Adrenal gland (tissue), 12 donors: ENCODE measurements around the gene CEND1. TPM values are rescaled to one million over a fixed set of nuclear protein-coding genes. Genes with fewer than 3 reads are reported as not detected.

Experiments used
- DNase-seq, 7 donors: peaks; one replicate each; pipeline ENCODE4 v3.0.0-alpha.2; 2019 to 2020
- H3K27ac ChIP-seq, 5 donors: fragments of 200-600 bp; sonication (generic) in 4 of 5; 1 replicate in 3 of 5; 2 replicates in 2 of 5; pipeline versions ENCODE4 v1.5.1 to v1.8.0; 2016 to 2020; ENCODE audit warnings: mild to moderate bottlenecking in 1 of 5
- H3K27me3 ChIP-seq: fragments of 200-600 bp; 2 replicates; pipeline ENCODE4 v1.8.0; 2021
- H3K36me3 ChIP-seq, 2 donors: fragments of 200-600 bp; replicated peaks in 1 of 2; 1 replicate in 1 of 2; 2 replicates in 1 of 2; pipeline versions ENCODE4 v1.5.1 to v1.8.0; 2018 to 2022
- H3K4me1 ChIP-seq, 2 donors: fragments of 200-600 bp; replicated peaks in 1 of 2; 1 replicate in 1 of 2; 2 replicates in 1 of 2; pipeline versions ENCODE4 v1.5.1 to v1.8.0; 2018 to 2021
- H3K4me3 ChIP-seq, 4 donors: fragments of 200-600 bp; sonication (generic) in 3 of 4; one replicate each; pipeline ENCODE4 v1.5.1; 2016 to 2018
- H3K9me3 ChIP-seq, 3 donors: fragments of 200-600 bp; sonication (generic) in 1 of 3; replicated peaks in 1 of 3; 1 replicate in 2 of 3; 2 replicates in 1 of 3; pipeline versions ENCODE4 v1.5.1 to v1.8.0; 2016 to 2021
- POLR2A ChIP-seq, 2 donors: fragments of 450-650 bp; IDR thresholded peaks; one replicate each; pipeline ENCODE4 v1.6.1; 2017; ENCODE audit warnings: antibody characterized with exemption in 2 of 2, mild to moderate bottlenecking in 2 of 2, moderate library complexity in 1 of 2
- WGBS, 4 donors: extraction: QIAGEN DNeasy Blood & Tissue Kit in 2 of 4; methylation state at CpG; one replicate each; pipeline versions ENCODE4 v1.1.5 to v1.1.7; 2013 to 2017; 5-methylcytosine and 5-hydroxymethylcytosine counted together
- intact Hi-C, 2 donors: fragments of 100-400 bp; cut with DNase I; formaldehyde crosslinking; loops; one replicate each; pipeline versions ENCODE4 v1.14.1 to v1.15.0; 2022 to 2023
- polyA plus RNA-seq, 3 donors: library from polyadenylated mRNA; stranded (reverse); fragments of 200-250 nt in 2 of 3; fragments of 350-450 nt in 1 of 3; fragmentation: Illumina TruSeq in 1 of 3; extraction: RNeasy Lipid Tissue Mini Kit (QIAGEN cat#74804) in 1 of 3; gene quantifications; one replicate each; pipeline ENCODE4 v1.2.3, GENCODE V29; 2013 to 2014
- total RNA-seq, 9 donors: library from RNA; depleted of rRNA in 4 of 9; stranded (reverse); fragments of >200 nt in 4 of 9; fragments of 120-200 nt in 1 of 9; fragmentation: NEBNext Ultra II Directional in 1 of 9; extraction: Animal tissue kit (Norgen Biotek cat#: 25700) in 1 of 9; gene quantifications; one replicate each; pipeline versions ENCODE4 v1.1.0 to v1.2.4, GENCODE V29; 2013 to 2023
- TF ChIP-seq, protein P1 (sequence below), 6 experiments: fragments of 450-650 bp in 4 of 6; fragments of 200-600 bp in 2 of 6; sonication (generic) in 1 of 6; IDR thresholded peaks; 1 replicate in 5 of 6; 2 replicates in 1 of 6; pipeline versions ENCODE4 v1.5.1 to v1.8.0; 2016 to 2021; ENCODE audit warnings: antibody characterized with exemption in 6 of 6, mild to moderate bottlenecking in 2 of 6, moderate library complexity in 1 of 6
- donor health status: healthy with polysubstance abuse.
- donor health status: Bipolar disorder and iron deficiency.
- donor health status: DM: yes; HTN: yes; CAD: no.
- donor health status: DM: no; HTN: no; CAD: no.
- donor health status: DM: no; HTN: no; CAD: no.
- donor health status: DM: yes; HTN: yes; CAD: no.

Gene CEND1
- total and polyA plus RNA-seq, 12 donors = 0.42 to 14.5 (median 3.0) TPM; not detected in 4

DNA sequence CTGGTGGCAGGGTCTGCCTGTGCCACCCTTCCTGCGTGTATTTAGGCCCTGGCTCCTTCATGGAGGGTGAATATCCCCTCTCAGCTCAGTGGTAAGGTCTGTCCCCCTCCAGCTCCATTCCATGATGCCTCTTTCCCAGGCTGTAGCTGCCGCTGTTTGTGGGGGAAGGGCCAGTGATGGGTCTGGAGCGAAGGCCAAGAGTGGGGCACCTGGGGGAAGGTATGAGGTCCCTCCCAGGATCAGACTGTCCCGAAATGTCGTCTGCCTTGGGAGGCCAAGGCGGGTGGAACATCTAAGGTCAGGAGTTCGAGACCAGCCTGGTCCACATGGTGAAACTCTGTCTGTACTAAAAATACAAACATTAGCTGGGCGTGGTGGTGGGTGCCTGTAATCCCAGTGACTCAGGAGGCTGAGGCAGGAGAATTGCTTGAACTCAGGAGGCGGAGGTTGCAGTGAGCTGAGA, 44.0 kb upstream of the CEND1 start:
- intact Hi-C loops = no loop called here
- Histone ChIP-seq H3K36me3 (peaks cover 0 to 28% of the 10 kb centered on the region in 2 donors), H3K27me3 (no peaks in the 10 kb centered on the region), H3K4me3 (peak overlapping the region in 2 of 4 donors; percentile 69 to 91), H3K4me1 (peaks cover 37 to 59% of the 10 kb centered on the region in 2 donors), H3K9me3 (no peaks in the 10 kb centered on the region), H3K27ac (peak overlapping the region; percentile 53 to 90 (median 87))
- peak in 2 of 7 donors; percentile 29 to 60 for DNase-seq
- 34 to 57% (median 52%) methylated on average over 6 to 9 of the region's 9 CpGs for WGBS, 4 donors
- TF ChIP-seq, protein P1, sequence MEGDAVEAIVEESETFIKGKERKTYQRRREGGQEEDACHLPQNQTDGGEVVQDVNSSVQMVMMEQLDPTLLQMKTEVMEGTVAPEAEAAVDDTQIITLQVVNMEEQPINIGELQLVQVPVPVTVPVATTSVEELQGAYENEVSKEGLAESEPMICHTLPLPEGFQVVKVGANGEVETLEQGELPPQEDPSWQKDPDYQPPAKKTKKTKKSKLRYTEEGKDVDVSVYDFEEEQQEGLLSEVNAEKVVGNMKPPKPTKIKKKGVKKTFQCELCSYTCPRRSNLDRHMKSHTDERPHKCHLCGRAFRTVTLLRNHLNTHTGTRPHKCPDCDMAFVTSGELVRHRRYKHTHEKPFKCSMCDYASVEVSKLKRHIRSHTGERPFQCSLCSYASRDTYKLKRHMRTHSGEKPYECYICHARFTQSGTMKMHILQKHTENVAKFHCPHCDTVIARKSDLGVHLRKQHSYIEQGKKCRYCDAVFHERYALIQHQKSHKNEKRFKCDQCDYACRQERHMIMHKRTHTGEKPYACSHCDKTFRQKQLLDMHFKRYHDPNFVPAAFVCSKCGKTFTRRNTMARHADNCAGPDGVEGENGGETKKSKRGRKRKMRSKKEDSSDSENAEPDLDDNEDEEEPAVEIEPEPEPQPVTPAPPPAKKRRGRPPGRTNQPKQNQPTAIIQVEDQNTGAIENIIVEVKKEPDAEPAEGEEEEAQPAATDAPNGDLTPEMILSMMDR (IDR thresholded peaks at IDR 0.05) = no peak
- peak in 1 of 2 donors; percentile 22 for TF ChIP-seq POLR2A (IDR thresholded peaks at IDR 0.05)

GRCh38 chr11:833114-833791, 43.4 kb upstream of the CEND1 start:
- TF ChIP-seq POLR2A (IDR thresholded peaks at IDR 0.05) = peak in 1 of 2 donors; percentile 47
- TF ChIP-seq, protein P1 (IDR thresholded peaks at IDR 0.05) = no peak
- 0 to 2% (median 1%) methylated on average over 3 to 54 of the region's 55 CpGs for WGBS, 4 donors
- peak overlapping the region in 4 of 5 donors; percentile 78 to 90 (median 87) for H3K27ac ChIP-seq
- no peaks in the 10 kb centered on the region for H3K9me3 ChIP-seq
- H3K36me3 ChIP-seq = peaks cover 0 to 22% of the 10 kb centered on the region in 2 donors
- intact Hi-C loops = no loop called here
- H3K4me3 ChIP-seq = peak overlapping the region in 3 of 4 donors; percentile 25 to 91 (median 69)
- no peaks in the 10 kb centered on the region for H3K27me3 ChIP-seq
- DNase-seq = peak in 6 of 7 donors; percentile 54 to 73 (median 60)
- H3K4me1 ChIP-seq = peaks cover 37 to 65% of the 10 kb centered on the region in 2 donors

DNA sequence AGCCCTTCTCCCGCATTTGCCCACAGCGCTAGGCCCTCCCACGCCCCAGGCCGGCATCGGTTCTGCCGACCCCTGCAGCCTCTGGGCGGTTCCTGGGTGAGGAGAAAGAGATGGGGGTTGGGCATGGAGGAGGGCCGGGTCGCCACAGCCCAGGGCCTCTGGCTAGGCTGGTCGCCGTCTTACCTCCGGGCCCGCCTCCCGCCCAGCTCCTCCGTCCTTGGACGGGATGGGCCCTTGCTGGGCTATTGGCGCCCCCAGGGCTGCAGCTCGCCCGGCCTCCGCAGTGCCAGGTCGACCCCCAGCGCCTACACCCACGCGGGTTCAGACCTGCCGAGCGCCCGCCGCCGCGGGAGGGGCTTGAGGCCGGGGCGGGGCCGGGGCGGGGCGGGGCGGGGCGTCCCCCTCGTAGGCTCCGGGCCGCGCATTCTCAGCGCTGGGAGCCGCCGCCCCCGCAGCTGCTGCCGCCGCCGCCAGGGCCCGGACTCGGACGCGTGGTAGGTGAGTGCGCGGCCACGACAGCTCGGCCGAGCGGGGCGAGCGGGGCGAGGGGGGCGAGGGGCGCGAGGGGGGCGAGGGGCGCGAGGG, 42.7 kb upstream of the CEND1 start, which contains the start of gene CD151:
TSS of gene CD151 (plus strand) at position 424 of the 585 bp plus-strand sequence. CDS start 3,118 bp downstream, outside the sequence.
- peaks cover 41 to 71% of the 10 kb centered on the region in 2 donors for H3K4me1 ChIP-seq
- H3K9me3 ChIP-seq = no peaks in the 10 kb centered on the region
- peak in 6 of 7 donors; percentile 42 to 65 (median 56) for DNase-seq
- intact Hi-C loops = no loop called here
- H3K27ac ChIP-seq = peak within 1 kb of the TSS in 4 of 5 donors; percentile 78 to 90 (median 87)
- no peaks in the 10 kb centered on the region for H3K27me3 ChIP-seq
- TF ChIP-seq, protein P1 (IDR thresholded peaks at IDR 0.05) = peak in 2 of 6 experiments; percentile 13 to 19
- TF ChIP-seq POLR2A (IDR thresholded peaks at IDR 0.05) = peak in 1 of 2 donors; percentile 24
- 0 to 33% (median 2%) methylated on average over 2 to 67 of the region's 67 CpGs for WGBS, 4 donors
- peak within 1 kb of the TSS in 3 of 4 donors; percentile 25 to 91 (median 69) for H3K4me3 ChIP-seq
- peaks cover 0 to 16% of the 10 kb centered on the region in 2 donors for H3K36me3 ChIP-seq

GRCh38 chr11:831961-832528, 42.2 kb upstream of the CEND1 start:
- intact Hi-C loops = no loop called here
- Histone ChIP-seq H3K27me3 (no peaks in the 10 kb centered on the region), H3K4me3 (peak overlapping the region in 2 of 4 donors; percentile 10 to 91), H3K36me3 (peaks cover 0 to 10% of the 10 kb centered on the region in 2 donors), H3K9me3 (no peaks in the 10 kb centered on the region), H3K4me1 (peaks cover 47 to 77% of the 10 kb centered on the region in 2 donors), H3K27ac (peak overlapping the region in 4 of 5 donors; percentile 38 to 90 (median 87))
- TF ChIP-seq, protein P1 (IDR thresholded peaks at IDR 0.05) = no peak
- TF ChIP-seq POLR2A (IDR thresholded peaks at IDR 0.05) = no peak
- WGBS, 4 donors = 48 to 80% (median 58%) methylated on average over 11 to 23 of the region's 23 CpGs
- peak in 1 of 7 donors; percentile 57 for DNase-seq
